Fibroblast of lung (primary cell): ENCODE measurements around the gene PPP1R9B. TPM values are rescaled to one million over a fixed set of nuclear protein-coding genes. Genes with fewer than 3 reads are reported as not detected.

Experiments used
- DNase-seq, 2 donors: peaks; one replicate each; pipeline versions ENCODE4 v3.0.0 to v3.0.0-alpha.2; 2010; ENCODE audit warnings: low read depth in 2 of 2
- H2AFZ ChIP-seq: 2 replicates; pipeline ENCODE4 v1.5.1; 2012; ENCODE audit warnings: low read length, control low read depth, inconsistent platforms
- H3K27ac ChIP-seq: 2 replicates; pipeline ENCODE4 v1.5.1; 2011; ENCODE audit warnings: low read length, control low read depth; ENCODE audit not compliant: insufficient read depth
- H3K27me3 ChIP-seq: 2 replicates; pipeline ENCODE4 v1.5.1; 2011; ENCODE audit warnings: mild to moderate bottlenecking, low read length; ENCODE audit not compliant: control insufficient read depth, insufficient read depth
- H3K36me3 ChIP-seq: 2 replicates; pipeline ENCODE4 v1.5.1; 2011; ENCODE audit warnings: low read length; ENCODE audit not compliant: control insufficient read depth, insufficient read depth
- H3K4me1 ChIP-seq: 2 replicates; pipeline ENCODE4 v1.5.1; 2011; ENCODE audit warnings: low read length; ENCODE audit not compliant: control insufficient read depth, insufficient read depth; ENCODE audit errors: extremely low read depth
- H3K4me2 ChIP-seq: 2 replicates; pipeline ENCODE4 v1.5.1; 2011; ENCODE audit warnings: low read length, control low read depth; ENCODE audit not compliant: insufficient read depth; ENCODE audit errors: extremely low read depth
- H3K4me3 ChIP-seq, 4 experiments: fragments of 200-600 bp in 1 of 4; sonication (generic) in 1 of 4; replicated peaks in 1 of 4; 2 replicates each; pipeline ENCODE4 v1.5.1; 2011 to 2016; ENCODE audit warnings: low read length in 4 of 4, low read depth in 3 of 4, mild to moderate bottlenecking in 3 of 4, control low read depth in 2 of 4, inconsistent platforms in 1 of 4, mixed read lengths in 1 of 4; ENCODE audit not compliant: insufficient read depth in 1 of 4; ENCODE audit errors: control extremely low read depth in 1 of 4
- H3K79me2 ChIP-seq: 2 replicates; pipeline ENCODE4 v1.5.1; 2012; ENCODE audit warnings: mild to moderate bottlenecking, low read length, inconsistent platforms; ENCODE audit not compliant: control insufficient read depth, insufficient read depth
- H3K9ac ChIP-seq: 2 replicates; pipeline ENCODE4 v1.5.1; 2011; ENCODE audit warnings: mild to moderate bottlenecking, low read length, control low read depth; ENCODE audit not compliant: insufficient read depth
- H3K9me3 ChIP-seq: 2 replicates; pipeline ENCODE4 v1.5.1; 2012; ENCODE audit warnings: low read depth, low read length; ENCODE audit not compliant: control insufficient read depth, insufficient read depth
- H4K20me1 ChIP-seq: 2 replicates; pipeline ENCODE4 v1.5.1; 2011; ENCODE audit warnings: low read length; ENCODE audit not compliant: control insufficient read depth, insufficient read depth; ENCODE audit errors: extremely low read depth
- EZH2 ChIP-seq: IDR thresholded peaks from 2 replicates; pipeline ENCODE4 v1.5.1; 2012; ENCODE audit warnings: low read length, control low read depth, mild to moderate bottlenecking; ENCODE audit errors: missing control alignments
- polyA plus RNA-seq, 2 donors: library from polyadenylated mRNA; depleted of rRNA in 1 of 2; stranded (reverse) in 1 of 2; unstranded in 1 of 2; fragments of >200 nt; gene quantifications; 2 replicates each; pipeline ENCODE4 v1.2.1, GENCODE V29; 2011 to 2012; ENCODE audit warnings: missing spikeins in 1 of 2
- total RNA-seq: library from RNA; depleted of rRNA; stranded (reverse); fragments of >200 nt; gene quantifications from 2 replicates; pipeline ENCODE4 v1.2.1, GENCODE V29; 2014
- TF ChIP-seq, protein P1 (sequence below), 2 donors: IDR thresholded peaks in 1 of 2; conservative IDR thresholded peaks in 1 of 2; 1 replicate in 1 of 2; 2 replicates in 1 of 2; pipeline ENCODE4 v1.5.1; 2011 to 2012; ENCODE audit warnings: low read length in 2 of 2, control low read depth in 1 of 2, inconsistent platforms in 1 of 2, low read depth in 1 of 2, mild to moderate bottlenecking in 1 of 2

Gene PPP1R9B
- total and polyA plus RNA-seq, 2 donors (not counting 1 experiment from before 2014, with no cell fraction given), result 22.1 to 41.5 TPM

DNA sequence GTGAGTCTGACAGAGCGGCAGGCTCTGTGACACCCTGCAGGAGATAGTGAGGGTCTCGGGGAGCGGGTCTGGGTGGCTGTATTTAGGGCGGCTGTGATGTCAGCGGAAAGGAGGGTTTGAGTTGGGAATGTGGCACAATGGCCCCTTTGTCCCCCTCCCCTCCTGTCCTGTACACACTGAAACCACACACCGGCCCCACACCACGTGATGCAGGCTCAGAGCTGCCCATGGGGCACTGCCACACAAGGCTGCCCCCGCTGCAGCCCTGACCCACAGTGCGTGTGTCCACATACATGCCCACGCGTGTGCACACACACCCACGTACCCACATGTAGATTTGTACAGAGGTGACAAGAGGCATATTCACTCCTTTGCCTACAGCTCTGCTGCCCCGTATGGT lies 30.7 kb upstream of the PPP1R9B start:
- H3K9ac ChIP-seq, result no peak overlapping the region
- TF ChIP-seq EZH2, result no peak
- TF ChIP-seq, protein P1, sequence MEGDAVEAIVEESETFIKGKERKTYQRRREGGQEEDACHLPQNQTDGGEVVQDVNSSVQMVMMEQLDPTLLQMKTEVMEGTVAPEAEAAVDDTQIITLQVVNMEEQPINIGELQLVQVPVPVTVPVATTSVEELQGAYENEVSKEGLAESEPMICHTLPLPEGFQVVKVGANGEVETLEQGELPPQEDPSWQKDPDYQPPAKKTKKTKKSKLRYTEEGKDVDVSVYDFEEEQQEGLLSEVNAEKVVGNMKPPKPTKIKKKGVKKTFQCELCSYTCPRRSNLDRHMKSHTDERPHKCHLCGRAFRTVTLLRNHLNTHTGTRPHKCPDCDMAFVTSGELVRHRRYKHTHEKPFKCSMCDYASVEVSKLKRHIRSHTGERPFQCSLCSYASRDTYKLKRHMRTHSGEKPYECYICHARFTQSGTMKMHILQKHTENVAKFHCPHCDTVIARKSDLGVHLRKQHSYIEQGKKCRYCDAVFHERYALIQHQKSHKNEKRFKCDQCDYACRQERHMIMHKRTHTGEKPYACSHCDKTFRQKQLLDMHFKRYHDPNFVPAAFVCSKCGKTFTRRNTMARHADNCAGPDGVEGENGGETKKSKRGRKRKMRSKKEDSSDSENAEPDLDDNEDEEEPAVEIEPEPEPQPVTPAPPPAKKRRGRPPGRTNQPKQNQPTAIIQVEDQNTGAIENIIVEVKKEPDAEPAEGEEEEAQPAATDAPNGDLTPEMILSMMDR (conservative IDR thresholded peaks at IDR 0.05 in 1 of 2, IDR thresholded peaks at IDR 0.05 in 1 of 2; ENCODE audit: low read depth in 1 of 2, low read length in 2 of 2), result no peak
- peaks cover 1% of the 10 kb centered on the region for H3K79me2 ChIP-seq
- no peaks in the 10 kb centered on the region for H3K9me3 ChIP-seq
- no peak overlapping the region for H3K4me2 ChIP-seq
- H3K4me3 ChIP-seq, result no peak overlapping the region
- H4K20me1 ChIP-seq, result peaks cover 1% of the 10 kb centered on the region
- H3K4me1 ChIP-seq, result peaks cover 14% of the 10 kb centered on the region
- H2AFZ ChIP-seq, result no peak overlapping the region
- no peak for DNase-seq
- H3K27me3 ChIP-seq, result no peaks in the 10 kb centered on the region
- no peak overlapping the region for H3K27ac ChIP-seq
- peaks cover 21% of the 10 kb centered on the region for H3K36me3 ChIP-seq

DNA sequence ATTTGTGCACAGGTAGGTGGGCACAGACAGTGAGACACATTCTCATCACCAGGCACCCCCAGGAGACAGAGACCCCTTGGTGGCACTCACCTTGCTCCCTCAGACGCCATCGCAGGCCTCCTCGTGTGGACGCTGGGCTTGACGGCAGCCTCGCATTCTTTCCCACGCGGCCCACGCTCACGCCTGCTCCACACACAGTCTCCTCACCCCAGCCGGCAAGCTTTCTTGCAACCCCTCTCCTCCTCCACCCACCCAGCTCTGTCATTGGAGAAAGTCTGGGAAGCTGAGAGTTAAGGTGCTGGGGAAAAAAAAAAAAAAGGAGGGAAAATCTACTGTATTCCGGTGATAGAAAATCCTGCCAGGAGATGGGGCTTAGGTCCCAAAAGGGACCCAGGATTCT lies 30.1 kb upstream of the PPP1R9B start:
- Histone ChIP-seq H4K20me1 (no peaks in the 10 kb centered on the region), H3K4me3 (no peak overlapping the region), H3K27me3 (no peaks in the 10 kb centered on the region), H3K27ac (no peak overlapping the region), H2AFZ (no peak overlapping the region), H3K36me3 (peaks cover 18% of the 10 kb centered on the region), H3K4me1 (peaks cover 19% of the 10 kb centered on the region), H3K9me3 (no peaks in the 10 kb centered on the region), H3K4me2 (no peak overlapping the region), H3K79me2 (no peaks in the 10 kb centered on the region), H3K9ac (no peak overlapping the region)
- DNase-seq, result peak in 1 of 2 donors; percentile 45
- TF ChIP-seq, protein P1 (conservative IDR thresholded peaks at IDR 0.05 in 1 of 2, IDR thresholded peaks at IDR 0.05 in 1 of 2; ENCODE audit: low read depth in 1 of 2, low read length in 2 of 2), result no peak
- no peak for TF ChIP-seq EZH2

DNA sequence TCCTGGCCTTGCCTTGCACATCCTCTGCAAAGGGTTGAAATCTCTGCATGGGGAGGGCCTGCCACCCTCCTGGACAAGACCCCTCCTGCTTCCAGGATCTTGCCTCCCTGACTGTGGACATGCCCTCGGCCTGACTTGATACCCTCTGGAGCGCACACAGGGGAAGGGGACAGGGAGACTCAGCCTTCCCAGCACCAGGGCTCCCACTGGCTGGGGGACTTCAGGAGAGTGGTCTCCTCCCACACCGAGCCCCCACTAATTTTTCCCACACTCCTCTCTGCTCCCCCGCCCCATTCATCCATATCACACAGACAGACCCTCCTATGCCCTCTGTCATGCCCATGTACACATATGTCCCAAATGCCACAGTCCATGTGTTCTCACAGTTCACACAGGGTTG lies 29.6 kb upstream of the PPP1R9B start:
- peak in 1 of 2 donors; percentile 45 for DNase-seq
- peaks cover 20% of the 10 kb centered on the region for H3K4me1 ChIP-seq
- H3K27me3 ChIP-seq, result no peaks in the 10 kb centered on the region
- H3K9ac ChIP-seq, result no peak overlapping the region
- no peak overlapping the region for H3K4me2 ChIP-seq
- H2AFZ ChIP-seq, result no peak overlapping the region
- H4K20me1 ChIP-seq, result no peaks in the 10 kb centered on the region
- H3K9me3 ChIP-seq, result no peaks in the 10 kb centered on the region
- peak overlapping the region; percentile 6 for H3K27ac ChIP-seq
- H3K79me2 ChIP-seq, result no peaks in the 10 kb centered on the region
- no peak for TF ChIP-seq EZH2
- TF ChIP-seq, protein P1 (conservative IDR thresholded peaks at IDR 0.05 in 1 of 2, IDR thresholded peaks at IDR 0.05 in 1 of 2; ENCODE audit: low read depth in 1 of 2, low read length in 2 of 2), result no peak
- peaks cover 13% of the 10 kb centered on the region for H3K36me3 ChIP-seq
- H3K4me3 ChIP-seq, result no peak overlapping the region
